CD4-positive, alpha-beta T cell treated with Interleukin-6 at 100 ng/mL for 8 hours (primary cell): ENCODE results near the gene HJURP.

Experiments used
- DNase-seq: peaks from one replicate; pipeline ENCODE4 v3.0.0-alpha.2; 2020; ENCODE audit warnings: mixed read lengths, low spot score

Gene HJURP

DNA sequence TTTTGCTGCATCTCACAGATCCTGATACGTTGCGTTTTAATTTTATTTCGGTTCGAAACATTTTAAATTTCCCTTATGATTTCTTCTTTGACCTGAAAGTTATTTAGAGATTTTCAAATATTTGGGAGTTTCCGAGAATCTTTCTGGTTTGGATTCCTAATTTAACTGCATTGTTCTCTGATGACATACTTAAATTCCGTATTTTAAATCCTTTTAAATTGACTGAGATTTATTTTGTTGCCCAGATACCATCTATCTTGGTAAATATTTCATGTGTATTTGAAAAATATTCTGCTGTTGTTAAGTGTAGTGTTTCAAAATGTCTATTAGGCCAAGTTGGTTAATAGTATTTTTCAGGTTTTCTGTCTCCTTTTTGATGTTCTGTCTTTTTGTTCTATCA lies 38.5 kb downstream of the HJURP start:
- DNase-seq = no peak

DNA sequence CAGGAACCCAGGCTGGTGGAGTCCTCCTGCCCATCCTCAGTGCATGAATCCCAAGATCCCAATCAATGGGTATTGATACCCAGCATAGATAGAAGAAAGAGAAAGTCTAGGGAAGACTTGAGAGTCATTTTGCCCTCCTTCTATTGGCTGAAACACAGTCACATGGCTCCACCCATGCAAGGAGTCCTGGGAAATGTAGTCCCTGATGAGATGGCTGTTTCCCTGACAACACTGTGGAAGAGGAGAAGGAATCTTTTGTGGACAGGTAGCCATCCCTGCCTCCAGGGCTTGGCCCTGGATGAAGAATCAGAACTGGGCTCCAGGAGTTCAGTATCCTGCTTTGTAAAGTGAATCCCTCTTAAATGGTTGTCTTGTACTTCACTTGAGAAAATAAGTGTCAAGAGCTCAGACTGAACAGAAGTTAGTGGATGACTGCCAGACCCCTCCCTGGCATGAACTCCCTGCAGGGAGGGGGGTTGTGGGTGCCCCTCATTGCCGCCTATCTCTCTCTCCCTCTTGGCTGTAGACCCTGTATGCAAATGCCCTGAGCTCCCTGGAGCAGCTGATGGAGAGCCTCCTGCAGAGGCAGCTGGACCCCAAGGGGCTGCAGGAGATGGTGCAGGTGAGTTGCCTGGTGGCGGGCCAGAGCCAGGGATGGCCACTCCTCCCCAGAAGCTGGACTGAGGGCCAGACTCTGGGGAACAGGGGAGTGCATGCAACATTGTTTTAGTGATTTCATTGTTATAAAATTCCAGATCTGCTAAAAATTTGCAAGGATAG lies 40.1 kb downstream of the HJURP start:
- no peak for DNase-seq

DNA sequence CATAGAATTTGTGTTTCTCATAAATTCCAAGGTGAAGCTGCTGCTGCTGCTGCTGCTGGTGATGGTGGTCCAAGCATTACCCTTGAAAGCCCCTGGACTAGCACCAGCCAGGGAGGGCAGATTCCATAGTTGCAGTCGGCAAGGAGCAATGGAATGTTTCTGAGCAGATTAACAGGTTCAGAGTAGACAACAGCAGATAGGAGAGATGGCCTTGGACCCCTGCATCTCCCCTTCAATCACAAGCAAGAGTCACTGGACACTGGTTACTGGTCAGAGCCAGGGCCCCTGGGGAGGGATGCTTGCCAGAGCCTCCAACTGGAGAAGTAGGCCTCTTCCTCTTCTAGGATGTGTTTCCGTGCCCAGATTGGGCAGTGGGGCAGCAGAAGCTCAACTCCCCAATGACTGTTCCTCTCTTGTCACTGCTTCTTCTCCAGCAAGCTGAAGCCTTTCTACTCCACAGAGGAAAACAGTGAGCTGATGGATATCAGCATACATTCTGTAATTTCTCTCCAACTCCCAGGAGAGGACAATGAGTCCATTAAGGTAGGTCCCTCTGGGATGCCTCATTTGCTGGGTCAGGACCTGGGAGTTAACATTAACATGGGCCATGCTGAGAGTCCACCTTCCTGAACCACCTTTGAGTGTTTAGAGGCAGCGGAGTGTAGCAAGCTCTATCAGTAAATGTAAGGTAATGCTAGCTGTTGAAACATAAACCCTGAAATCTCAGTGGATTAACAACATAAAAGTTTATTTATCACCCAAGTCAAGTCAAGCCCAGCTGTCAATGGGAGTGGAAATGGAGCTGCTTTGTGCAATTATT lies 40.9 kb downstream of the HJURP start:
- no peak for DNase-seq

DNA sequence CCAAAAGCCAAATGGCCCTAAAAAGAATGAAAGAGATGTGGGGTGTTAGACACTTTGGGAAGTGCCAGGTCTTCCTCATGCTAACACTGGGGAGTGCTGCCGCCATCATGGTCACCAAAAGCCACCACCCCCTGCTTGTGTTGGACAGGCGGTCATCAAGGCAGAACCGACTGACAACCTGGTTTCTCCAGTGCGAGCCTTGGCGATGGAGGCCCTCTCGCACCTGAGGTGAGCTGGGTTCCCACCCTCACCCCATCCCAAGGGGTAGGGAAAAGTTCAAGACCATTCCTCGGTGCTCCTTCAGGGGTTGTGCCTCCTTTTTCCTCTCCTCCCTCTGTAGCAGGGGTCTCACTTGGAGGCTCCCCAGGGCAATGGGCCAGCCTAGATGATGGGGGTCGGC lies 42.6 kb downstream of the HJURP start:
- DNase-seq = no peak

DNA sequence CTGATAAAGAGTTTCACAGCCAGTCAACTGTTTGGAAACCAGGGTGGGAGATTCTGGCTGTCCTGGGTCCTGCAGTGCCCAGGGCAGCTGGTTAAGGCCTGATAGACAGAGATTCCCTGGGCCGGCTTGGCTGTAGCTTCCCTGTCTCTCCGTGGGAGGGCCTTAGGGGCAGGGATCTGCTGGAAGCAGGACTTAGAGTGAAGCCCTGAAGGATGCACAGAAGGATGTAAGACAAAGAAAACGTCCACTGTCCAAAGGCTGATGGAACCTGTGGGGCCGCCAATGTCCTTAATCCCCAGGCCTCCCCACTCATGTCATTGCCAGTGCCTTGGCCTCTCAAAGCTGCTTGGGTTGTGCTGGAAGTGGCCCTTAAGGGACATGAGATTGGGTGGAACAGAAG lies 43.2 kb downstream of the HJURP start:
- DNase-seq = no peak

DNA sequence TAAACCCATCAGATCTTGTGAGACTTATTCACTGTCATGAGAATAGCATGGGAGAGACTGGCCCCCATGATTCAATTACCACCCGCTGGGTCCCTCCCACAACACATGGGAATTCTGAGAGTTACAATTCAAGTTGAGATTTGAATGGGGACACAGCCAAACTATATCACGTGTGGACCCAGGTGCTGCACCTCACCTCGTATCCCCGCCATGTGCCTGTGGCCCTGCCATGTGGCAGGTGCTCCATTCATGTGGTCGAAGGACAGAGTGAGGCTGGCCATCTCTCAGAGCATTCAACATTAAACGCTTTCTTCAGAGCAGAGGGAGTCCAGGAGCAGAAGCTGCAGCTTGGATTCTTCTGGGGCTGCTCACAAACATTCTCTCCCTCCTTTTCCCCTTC lies 44.0 kb downstream of the HJURP start:
- no peak for DNase-seq

DNA sequence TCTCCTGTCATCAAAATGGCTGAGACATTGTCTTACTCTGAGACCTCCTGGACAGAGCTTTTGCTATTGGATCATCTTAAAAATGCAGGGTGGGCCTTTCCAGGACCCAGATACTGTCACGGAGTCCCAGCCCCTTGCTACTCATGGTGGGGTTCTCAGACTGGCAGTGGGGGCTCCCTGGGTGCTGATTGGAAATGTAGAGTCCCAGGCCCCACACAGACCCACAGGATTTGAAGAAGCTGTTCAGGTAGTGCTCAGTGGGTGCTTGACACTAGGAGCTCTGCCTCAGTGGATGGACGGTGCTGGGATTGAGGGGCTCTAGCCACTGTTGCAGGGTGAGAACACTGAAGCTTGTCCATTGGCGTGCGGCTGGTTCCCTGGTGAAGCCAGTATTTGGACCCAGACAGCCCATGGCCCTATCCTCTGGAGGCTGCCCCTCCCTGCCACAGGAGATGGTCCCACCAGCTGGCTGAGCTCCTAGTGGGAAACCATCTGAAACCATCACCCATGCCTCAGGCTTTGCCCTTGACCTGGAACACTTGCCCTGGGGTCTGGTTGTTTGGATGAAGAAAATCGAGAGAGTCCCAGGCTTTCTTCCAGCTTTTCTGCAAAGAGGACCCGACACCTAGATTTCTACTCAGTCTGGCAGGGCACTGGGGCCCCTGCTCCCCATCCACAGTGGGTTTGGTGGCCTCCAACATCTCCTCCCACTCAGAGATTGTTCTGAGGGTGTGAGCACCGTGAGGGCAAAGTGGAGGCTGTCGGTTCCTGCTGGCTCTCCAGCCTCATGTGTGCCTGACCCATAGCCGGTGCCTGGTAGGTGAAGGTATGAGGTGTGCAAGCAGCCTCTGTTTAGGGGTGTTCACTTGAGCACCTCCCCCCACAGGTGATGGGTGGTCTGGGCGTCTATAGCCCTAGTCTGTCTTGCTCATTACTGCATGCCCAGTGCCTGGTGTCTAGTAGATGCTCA lies 46.1 kb downstream of the HJURP start:
- DNase-seq = no peak

DNA sequence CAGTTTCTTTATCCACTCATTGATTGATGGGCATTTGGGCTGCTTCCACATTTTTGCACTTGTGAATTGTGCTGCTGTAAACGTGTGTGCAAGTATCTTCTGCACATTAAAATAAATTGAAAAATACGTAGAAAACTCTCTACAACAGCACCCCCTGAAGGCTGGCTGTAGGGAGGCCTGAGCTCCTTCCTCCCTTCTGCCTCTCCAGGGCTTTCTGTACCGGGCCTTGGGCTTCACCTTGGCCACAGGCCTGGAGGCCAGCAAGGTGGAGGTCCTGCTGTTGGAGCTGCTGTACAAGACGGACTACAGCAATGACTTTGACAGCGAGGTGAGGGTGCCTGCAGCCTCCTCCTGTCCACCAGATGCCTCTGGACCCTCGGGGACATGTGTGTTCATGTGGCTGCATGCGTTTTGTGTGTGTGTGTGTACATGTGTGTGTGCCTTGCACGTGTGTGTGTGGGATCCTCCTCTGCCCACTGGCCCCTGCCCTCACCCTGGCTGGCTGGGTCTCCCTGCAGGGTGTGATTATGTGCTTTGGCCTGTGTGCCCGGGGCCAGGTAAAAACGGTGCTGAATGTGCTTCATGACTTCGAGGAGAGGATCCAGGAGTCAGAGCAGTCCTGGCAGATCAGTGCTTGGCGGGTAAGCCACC lies 47.0 kb downstream of the HJURP start:
- no peak for DNase-seq

DNA sequence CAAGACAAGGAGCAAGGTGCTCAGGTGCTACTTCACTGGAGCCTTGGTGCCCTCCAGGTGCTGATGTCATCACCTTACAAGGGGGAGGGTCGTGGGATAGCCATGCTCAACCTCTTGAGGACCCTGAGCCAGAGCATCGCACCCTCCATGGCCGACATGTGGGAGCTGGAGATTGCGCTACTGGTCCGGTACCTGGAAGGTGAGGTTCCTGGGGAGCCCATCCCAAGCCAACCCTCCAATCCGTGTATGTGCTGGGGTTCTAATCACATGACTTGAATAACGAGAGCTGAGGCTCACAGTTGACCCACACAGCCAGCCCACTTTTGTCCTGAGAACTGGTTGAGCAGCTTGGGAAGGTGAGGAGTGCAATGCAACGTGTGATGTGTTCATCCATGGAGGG lies 50.3 kb downstream of the HJURP start:
- no peak for DNase-seq

DNA sequence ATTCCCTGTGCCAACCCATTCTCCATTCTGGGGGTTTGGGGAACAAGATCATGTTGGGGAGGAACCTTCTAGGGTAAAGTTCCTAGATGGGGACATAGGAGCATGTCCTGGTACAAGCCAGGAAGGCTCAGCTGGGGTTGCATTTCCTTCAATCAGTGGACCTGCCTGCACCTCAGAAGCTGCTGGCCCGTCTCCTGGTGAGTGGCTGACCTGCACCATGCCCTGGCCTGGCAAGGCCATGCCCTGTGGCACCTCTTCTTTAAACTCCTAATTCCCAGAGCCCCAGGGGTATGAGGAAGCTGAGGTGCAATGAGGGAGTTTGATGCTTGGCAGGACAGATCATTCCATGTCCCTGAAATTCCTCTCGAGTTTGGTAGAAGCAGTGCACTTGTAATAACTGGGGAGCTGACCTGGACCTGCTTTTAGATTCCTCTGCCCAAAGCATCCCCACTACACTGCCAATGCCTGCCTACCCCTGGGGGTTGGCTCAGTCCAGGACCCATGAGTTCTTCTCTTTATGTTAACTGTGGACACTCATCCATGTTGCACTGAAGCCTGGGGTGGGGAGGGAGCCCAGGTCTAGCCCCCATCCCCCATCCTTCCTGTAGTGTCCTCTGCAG lies 50.9 kb downstream of the HJURP start:
- DNase-seq = no peak

DNA sequence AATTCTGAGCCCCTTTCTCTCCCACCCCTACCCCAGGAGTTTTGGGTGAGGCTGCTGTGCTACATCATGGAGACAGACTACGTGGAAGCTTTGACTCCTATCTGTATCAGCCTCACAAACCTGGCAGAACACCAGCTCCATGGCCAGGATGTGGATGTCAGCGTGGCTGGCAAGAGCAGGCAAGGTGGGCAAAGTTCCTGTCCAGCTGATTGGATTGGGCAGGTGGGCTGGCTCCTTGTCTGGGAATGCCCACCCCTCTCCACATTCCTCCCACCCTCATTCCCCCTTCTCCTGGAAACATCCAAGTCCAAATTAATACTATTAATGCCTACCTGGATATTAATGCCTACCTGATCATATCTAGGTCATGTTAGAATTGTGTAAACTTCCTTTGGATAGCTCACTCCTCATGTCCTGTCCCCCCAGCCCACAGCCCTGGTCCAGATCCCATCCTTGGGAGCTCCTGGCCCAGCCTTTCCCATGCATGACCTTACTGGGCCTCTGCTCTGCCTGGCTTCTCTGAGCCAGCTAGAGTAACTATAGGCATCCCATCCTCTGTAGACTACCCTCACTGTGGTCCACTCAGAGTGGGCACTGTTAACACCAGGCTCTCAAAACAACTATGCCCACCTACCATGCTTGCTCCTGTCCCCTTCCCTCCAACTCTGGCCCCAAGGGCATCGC lies 52.1 kb downstream of the HJURP start:
- DNase-seq = no peak

DNA sequence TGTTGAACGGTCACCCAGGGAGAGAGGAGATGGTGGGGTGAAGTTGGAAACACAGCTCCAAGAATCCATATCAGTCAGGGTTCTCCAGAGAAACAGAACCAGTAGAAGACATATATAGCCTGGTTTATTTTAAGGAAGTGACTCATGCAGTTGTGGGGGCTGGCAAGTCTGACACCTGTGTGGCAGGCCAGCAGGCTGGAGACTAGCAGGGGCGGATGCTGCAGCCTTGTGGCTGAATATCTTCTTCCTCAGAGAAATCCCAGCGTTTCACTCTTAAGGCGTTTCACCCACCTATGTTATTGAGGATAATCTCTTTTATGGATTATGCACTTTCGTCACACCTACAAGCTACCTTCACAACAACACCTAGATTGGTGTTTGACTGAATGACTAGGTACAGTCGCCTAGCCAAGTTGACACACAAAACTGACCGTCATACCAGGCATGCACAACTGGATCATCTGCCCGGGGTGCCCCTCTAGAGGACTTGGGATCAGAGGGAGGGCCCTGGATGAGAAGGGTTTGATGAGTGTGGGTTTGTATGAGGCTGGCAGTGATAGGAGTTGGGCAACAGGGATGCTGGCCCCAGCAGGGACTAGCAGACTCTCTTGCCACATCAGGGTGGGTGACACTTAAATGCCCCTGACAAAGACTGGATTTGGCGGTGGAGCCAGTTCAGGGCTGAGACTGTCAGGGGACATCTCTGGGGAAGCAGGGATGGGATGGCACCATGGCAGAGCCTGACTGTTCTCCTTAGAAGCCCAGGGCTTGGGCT lies 52.8 kb downstream of the HJURP start:
- DNase-seq = no peak

DNA sequence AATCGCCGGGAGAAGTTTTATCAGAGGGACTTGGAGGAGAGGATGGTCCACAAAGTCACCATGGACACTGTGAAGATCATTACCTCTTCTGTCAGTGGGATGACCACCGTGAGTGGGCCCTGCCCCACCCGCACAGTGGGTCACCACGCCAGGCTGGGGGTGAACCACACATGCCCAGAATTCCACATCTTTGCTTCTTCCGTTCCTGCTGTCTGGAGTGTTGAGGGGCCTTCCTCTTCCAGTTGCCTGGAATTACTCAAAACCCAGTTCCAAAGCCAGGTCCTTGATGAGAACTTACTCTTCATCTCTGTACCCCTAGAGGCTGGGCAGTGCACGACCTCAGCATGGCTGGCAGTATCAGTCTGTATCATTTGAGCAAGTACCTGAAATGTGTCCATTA lies 54.1 kb downstream of the HJURP start:
- no peak for DNase-seq

DNA sequence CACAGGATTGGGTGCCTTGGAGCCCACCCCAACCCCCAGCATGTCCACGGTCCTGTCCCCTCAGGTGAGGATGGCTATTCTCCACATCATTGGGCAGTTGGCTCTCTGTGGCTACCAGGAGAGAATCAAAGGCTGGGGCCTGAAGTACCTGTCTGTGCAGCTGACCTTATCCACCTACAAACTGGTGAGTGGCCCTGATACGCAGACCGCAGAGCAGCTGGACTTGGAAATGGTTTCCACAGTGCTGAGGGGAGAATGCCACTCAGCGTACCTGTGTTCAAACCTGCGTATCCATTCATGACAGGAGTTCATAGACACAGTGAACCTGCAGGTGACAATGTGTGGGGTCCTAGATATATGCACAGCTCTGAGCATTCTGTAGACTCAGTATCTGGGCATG lies 54.6 kb downstream of the HJURP start:
- no peak for DNase-seq

DNA sequence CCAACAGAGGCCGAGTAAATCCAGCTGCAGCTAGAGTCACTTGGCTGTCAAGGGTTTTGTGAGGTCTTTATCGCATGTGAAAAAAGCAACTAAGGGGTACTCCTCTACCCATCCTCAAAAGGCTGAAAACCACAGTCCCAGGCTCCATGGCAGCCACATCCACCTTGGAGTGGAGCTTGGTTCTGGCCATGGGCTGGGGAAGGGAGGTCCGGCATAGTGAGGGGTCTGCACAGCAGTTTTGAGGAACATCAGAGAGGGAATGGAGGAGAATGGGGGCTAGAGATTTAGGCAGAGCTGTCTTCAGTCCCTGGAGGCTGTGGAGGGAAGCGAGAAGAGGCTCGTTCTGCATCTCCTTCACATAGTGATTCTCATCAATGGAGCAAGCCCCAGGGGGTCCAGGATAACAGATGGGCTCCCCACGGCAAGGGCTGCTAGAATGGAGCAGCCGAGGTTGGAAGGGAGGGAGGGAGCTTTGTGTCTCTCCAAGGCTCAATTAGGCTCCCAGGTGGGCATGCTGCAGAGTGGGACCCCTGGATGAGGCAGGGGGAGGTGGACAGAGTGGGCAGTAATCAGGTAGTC lies 55.2 kb downstream of the HJURP start:
- no peak for DNase-seq

DNA sequence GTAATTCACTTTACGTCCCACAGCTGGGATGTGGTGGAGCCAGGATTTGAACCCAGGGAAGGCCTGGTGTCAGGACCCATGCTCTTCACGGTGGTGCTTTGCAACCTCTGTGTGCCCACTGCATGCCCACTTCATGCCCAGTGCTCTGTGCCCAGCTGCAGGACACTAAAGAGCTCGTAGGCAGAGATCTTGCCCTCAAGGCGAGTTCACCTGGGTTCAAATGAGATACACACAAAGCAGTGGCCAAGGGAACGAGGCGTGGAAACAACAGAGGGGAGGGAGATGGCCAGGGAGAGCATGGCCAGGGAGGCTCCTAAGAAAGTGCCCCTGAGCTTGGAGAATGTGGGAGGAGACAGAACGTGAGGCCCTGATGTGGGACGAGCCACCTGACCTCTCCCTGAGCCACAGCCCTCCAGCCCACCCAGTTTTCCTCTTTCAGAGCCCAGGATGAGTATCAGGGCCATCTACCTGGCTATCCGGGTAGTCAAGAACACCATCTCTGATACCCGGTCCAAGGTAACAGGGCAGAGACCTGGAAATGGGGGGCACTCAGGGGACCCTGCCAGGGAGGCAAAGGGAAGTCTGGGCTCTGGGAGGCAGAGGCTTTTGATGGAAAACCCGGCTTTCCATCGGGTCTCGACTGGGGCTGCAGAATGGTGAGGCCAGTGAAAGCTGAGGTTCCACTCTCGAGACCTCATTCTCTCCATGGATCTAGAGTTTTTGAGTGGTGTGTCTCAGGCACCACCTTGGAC lies 55.8 kb downstream of the HJURP start:
- DNase-seq = no peak

DNA sequence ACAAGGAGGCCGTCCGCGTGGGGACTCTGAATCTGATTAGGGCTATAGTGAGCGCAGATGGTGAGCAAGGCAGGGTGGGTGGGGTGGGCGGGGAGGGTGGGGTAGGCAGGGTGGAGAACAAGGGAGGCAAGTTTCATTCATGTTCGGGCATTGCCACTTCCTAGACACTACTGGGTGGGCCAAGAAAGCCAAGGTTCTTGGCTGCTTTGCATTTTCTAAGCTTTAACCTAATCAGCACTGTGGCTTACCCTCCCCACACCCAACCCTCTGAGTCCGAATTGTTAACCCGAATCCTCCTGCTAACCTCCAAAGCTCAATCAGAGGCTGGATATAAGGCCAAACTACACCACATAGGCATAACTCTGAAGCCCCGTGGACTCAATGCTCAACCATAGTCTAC lies 58.1 kb downstream of the HJURP start:
- no peak for DNase-seq

DNA sequence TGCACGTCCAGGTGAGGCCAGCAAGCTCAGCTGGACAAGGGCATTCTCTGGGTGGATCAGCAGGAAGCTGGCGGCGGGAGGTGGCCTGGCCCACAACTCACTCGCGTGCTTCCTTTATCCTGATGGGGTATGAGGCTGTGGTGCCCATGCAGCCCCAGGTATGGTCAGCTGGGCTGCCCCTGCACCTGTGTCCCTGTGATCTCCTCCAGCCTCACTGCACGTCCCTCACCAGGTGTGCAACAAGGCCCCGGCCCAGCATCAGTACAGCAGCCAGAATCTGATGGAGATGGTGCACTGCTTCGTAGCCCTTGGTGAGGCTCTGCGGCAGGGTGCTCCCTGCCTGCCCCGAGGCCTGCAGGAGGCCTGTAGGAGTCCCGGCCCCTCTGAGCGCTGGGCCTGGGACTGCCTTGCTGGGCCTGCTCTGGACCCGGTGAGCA lies 58.6 kb downstream of the HJURP start:
- DNase-seq = no peak

DNA sequence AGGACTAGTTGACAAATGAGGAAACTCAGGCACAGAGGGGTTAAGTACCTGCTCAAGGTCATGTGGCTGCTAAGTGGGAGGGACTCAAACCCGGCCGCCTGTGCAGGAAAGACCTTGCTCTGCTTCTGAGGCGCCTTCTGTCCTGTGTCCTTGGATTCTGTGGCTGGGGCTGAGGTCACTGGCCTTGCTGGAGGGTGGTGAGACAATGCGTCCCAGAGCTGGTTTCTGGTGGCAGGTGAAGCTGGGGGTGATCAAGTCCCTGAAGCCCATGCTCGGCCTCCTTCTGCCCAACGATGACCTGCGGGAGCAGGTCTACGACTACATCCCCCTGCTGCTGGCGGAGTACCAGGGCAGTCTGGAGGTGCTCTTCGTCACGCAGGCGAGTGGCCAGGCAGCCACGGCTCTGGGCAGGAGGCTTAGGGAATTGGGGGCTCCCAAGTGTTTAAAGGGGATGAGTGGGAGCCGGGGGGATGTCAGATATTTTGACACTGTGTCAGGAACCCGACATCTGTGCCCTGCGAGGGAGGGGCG lies 60.1 kb downstream of the HJURP start:
- DNase-seq = no peak
